HG03064 (cell line): Measurements from ENCODE around the gene PRIMPOL.
"Not testable (repeated sequence)": the region's sequence is repeated elsewhere in the genome, so short reads cannot be mapped to it uniquely, and the experiment has no call there.

Experiments
- ATAC-seq: cut with Tn5 transposase; IDR thresholded peaks from one replicate; pipeline ENCODE4 v1.9.1; 2021; ENCODE audit warnings: low read depth; ENCODE audit not compliant: unreplicated experiment

Gene PRIMPOL

GRCh38 chr4:184636144-184636543 lies 13.4 kb upstream of the PRIMPOL start:
- ATAC-seq: no peak

- no peak for ATAC-seq
Measured at GRCh38 chr4:184636897-184637296, 12.6 kb upstream of the PRIMPOL start.

GRCh38 chr4:184641022-184641421 lies 8.5 kb upstream of the PRIMPOL start:
- ATAC-seq: no peak

- ATAC-seq: no peak
Measured at GRCh38 chr4:184641451-184641850, 8.1 kb upstream of the PRIMPOL start.

GRCh38 chr4:184643731-184644130 lies 5.8 kb upstream of the PRIMPOL start:
- no peak for ATAC-seq

GRCh38 chr4:184644553-184645307 lies 4.8 kb upstream of the PRIMPOL start:
- ATAC-seq: no peak

- ATAC-seq: no peak
Measured at GRCh38 chr4:184645904-184646610, 3.5 kb upstream of the PRIMPOL start.

GRCh38 chr4:184647266-184648053 lies 2.1 kb upstream of the PRIMPOL start:
- no peak for ATAC-seq

GRCh38 chr4:184648054-184648312 lies 1.6 kb upstream of the PRIMPOL start:
- no peak for ATAC-seq

GRCh38 chr4:184648313-184649025 lies 1.1 kb upstream of the PRIMPOL start:
- ATAC-seq: peak; percentile 23

- ATAC-seq: peak; percentile 1
Measured at GRCh38 chr4:184649971-184650855, 675 bp downstream of the PRIMPOL start.

- ATAC-seq: no peak
Measured at GRCh38 chr4:184651899-184652298, 2.4 kb downstream of the PRIMPOL start.

- ATAC-seq: not testable (repeated sequence)
Measured at GRCh38 chr4:184652681-184653080, 3.1 kb downstream of the PRIMPOL start.

- ATAC-seq: no peak
Measured at GRCh38 chr4:184653650-184654049, 4.1 kb downstream of the PRIMPOL start.

- no peak for ATAC-seq
Measured at GRCh38 chr4:184655889-184656869, 6.6 kb downstream of the PRIMPOL start.

GRCh38 chr4:184657144-184657543 lies 7.6 kb downstream of the PRIMPOL start:
- no peak for ATAC-seq

GRCh38 chr4:184657820-184658219 lies 8.3 kb downstream of the PRIMPOL start:
- ATAC-seq: not testable (repeated sequence)

GRCh38 chr4:184660978-184661377 lies 11.4 kb downstream of the PRIMPOL start:
- no peak for ATAC-seq

GRCh38 chr4:184662236-184662635 lies 12.7 kb downstream of the PRIMPOL start:
- ATAC-seq: no peak
